OCI-LY1 (cell line): Measurements from ENCODE around the gene GLS.

Source experiments
- CTCF ChIP-seq: fragments of 200-600 bp; sonication (generic), shearing (Covaris generic); IDR thresholded peaks from 2 replicates; pipeline ENCODE4 v1.5.1; 2017; ENCODE audit warnings: mild to moderate bottlenecking, antibody characterized with exemption, low read length, moderate library complexity, mixed read lengths
- EZH2 ChIP-seq: fragments of 200-600 bp; sonication (generic), shearing (Covaris generic); IDR thresholded peaks from 2 replicates; pipeline ENCODE4 v1.8.0; 2017; ENCODE audit warnings: borderline replicate concordance, mixed run types, mild to moderate bottlenecking, antibody characterized with exemption, low read length, moderate library complexity, mixed read lengths

GRCh38 chr2:190994148-190994547 lies 113.5 kb downstream of the GLS start:
- TF ChIP-seq CTCF (no peak), EZH2 (no peak)
